Mesendoderm (in vitro differentiated cells): ENCODE results near the gene PIP5K1C.

Experiments
- DNase-seq: peaks from one replicate; pipeline ENCODE4 v3.0.0; 2013
- H2AK5ac ChIP-seq: 2 replicates; pipeline ENCODE4 v1.6.1; 2013; ENCODE audit warnings: low read length, inconsistent platforms
- H2BK120ac ChIP-seq: 2 replicates; pipeline ENCODE4 v1.6.1; 2013; ENCODE audit warnings: low read depth, mild to moderate bottlenecking, low read length, moderate library complexity, mixed read lengths
- H2BK15ac ChIP-seq: replicated peaks from 2 replicates; pipeline ENCODE4 v1.6.1; 2013; ENCODE audit warnings: low read depth, mild to moderate bottlenecking, moderate library complexity
- H2BK5ac ChIP-seq: 2 replicates; pipeline ENCODE4 v1.6.1; 2013; ENCODE audit warnings: low read length, inconsistent platforms
- H3K18ac ChIP-seq: 2 replicates; pipeline ENCODE4 v1.6.1; 2013; ENCODE audit warnings: mild to moderate bottlenecking, low read length, mixed read lengths
- H3K23ac ChIP-seq: one replicate; pipeline ENCODE4 v1.6.1; 2013; ENCODE audit warnings: low read length
- H3K27ac ChIP-seq: 2 replicates; pipeline ENCODE4 v1.5.1; 2013; ENCODE audit warnings: low read depth, mild to moderate bottlenecking, inconsistent platforms, low read length, moderate library complexity
- H3K27me3 ChIP-seq: 2 replicates; pipeline ENCODE4 v1.6.1; 2013; ENCODE audit warnings: low read length, control low read depth, mild to moderate bottlenecking, inconsistent platforms; ENCODE audit not compliant: insufficient read depth, poor library complexity
- H3K36me3 ChIP-seq: 2 replicates; pipeline ENCODE4 v1.6.1; 2013; ENCODE audit warnings: low read length, inconsistent platforms; ENCODE audit not compliant: control insufficient read depth, insufficient read depth
- H3K4ac ChIP-seq: one replicate; pipeline ENCODE4 v1.6.1; 2013; ENCODE audit warnings: low read depth, mild to moderate bottlenecking, low read length, moderate library complexity
- H3K4me1 ChIP-seq: 2 replicates; pipeline ENCODE4 v1.6.1; 2013; ENCODE audit warnings: low read depth, low read length, inconsistent platforms; ENCODE audit not compliant: control insufficient read depth
- H3K4me2 ChIP-seq: 2 replicates; pipeline ENCODE4 v1.6.1; 2013; ENCODE audit warnings: low read length
- H3K4me3 ChIP-seq: 2 replicates; pipeline ENCODE4 v1.5.1; 2013; ENCODE audit warnings: mild to moderate bottlenecking, low read length
- H3K56ac ChIP-seq: one replicate; pipeline ENCODE4 v1.6.1; 2013; ENCODE audit warnings: low read length
- H3K79me1 ChIP-seq: 2 replicates; pipeline ENCODE4 v1.6.1; 2013; ENCODE audit warnings: low read length, inconsistent platforms
- H3K79me2 ChIP-seq: 2 replicates; pipeline ENCODE4 v1.6.1; 2013; ENCODE audit warnings: mild to moderate bottlenecking, low read length; ENCODE audit not compliant: control insufficient read depth, insufficient read depth
- H3K9ac ChIP-seq: 2 replicates; pipeline ENCODE4 v1.6.1; 2013; ENCODE audit warnings: low read length, inconsistent platforms
- H4K5ac ChIP-seq: one replicate; pipeline ENCODE4 v1.6.1; 2013; ENCODE audit warnings: low read length
- H4K8ac ChIP-seq: one replicate; pipeline ENCODE4 v1.6.1; 2013; ENCODE audit warnings: low read depth, mild to moderate bottlenecking, control low read depth, low read length, moderate library complexity
- WGBS: extraction: QIAGEN DNeasy Blood & Tissue Kit; methylation state at CpG from one replicate; pipeline ENCODE4 v1.1.7; 2013; ENCODE audit warnings: low lambda C conversion rate, missing lambda C conversion rate; ENCODE audit not compliant: insufficient coverage; ENCODE audit errors: extremely low coverage; 5-methylcytosine and 5-hydroxymethylcytosine counted together

PIP5K1C gene

DNA sequence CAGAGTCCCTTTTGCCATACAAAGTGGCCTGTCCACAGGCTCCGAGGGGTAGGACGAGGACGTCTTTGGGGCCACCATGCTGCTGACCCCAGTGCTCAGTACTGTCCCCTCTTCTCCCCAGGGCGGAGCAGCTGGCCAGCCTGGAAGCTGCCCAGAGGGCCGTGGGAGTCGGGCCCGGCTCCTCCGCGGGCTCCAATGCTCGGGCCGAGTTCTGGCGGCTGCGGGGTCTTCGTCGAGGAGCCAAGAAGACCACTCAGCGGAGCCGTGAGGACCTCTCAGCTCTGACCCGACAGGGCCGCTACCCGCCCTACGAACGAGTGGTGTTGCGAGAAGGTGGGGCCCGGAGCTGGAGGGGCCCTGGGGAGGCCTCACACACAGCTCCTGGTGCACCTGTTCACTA, 40.2 kb upstream of the PIP5K1C start:
- Histone ChIP-seq H3K18ac (no peak overlapping the region), H4K5ac (no peak overlapping the region), H3K9ac (no peak overlapping the region), H2BK5ac (no peak overlapping the region), H3K4ac (no peak overlapping the region), H3K79me2 (no peaks in the 10 kb centered on the region), H3K56ac (no peak overlapping the region), H2BK15ac (no peak overlapping the region), H3K79me1 (no peaks in the 10 kb centered on the region), H3K36me3 (no peaks in the 10 kb centered on the region), H3K27me3 (no peaks in the 10 kb centered on the region), H3K27ac (no peak overlapping the region), H2AK5ac (no peak overlapping the region), H4K8ac (no peak overlapping the region), H3K23ac (no peak overlapping the region), H3K4me3 (no peak overlapping the region), H3K4me1 (no peaks in the 10 kb centered on the region), H2BK120ac (no peak overlapping the region), H3K4me2 (no peak overlapping the region)
- WGBS: no CpG with 5 or more reads among the region's 24 CpGs
- no peak for DNase-seq

- Histone ChIP-seq H2BK120ac (no peak overlapping the region), H3K79me2 (no peaks in the 10 kb centered on the region), H3K9ac (no peak overlapping the region), H3K4ac (no peak overlapping the region), H3K4me1 (no peaks in the 10 kb centered on the region), H2BK5ac (no peak overlapping the region), H3K4me3 (no peak overlapping the region), H3K18ac (no peak overlapping the region), H3K36me3 (no peaks in the 10 kb centered on the region), H3K56ac (no peak overlapping the region), H2AK5ac (no peak overlapping the region), H3K23ac (no peak overlapping the region), H3K27ac (no peak overlapping the region), H4K5ac (no peak overlapping the region), H2BK15ac (no peak overlapping the region), H4K8ac (no peak overlapping the region), H3K27me3 (no peaks in the 10 kb centered on the region), H3K4me2 (no peak overlapping the region), H3K79me1 (no peaks in the 10 kb centered on the region)
- DNase-seq: no peak
- WGBS: no CpG with 5 or more reads among the region's 32 CpGs
These were observed 38.4 kb upstream of the PIP5K1C start for GRCh38 chr19:3738477-3739220.

- Histone ChIP-seq H2AK5ac (no peak overlapping the region), H3K4me2 (no peak overlapping the region), H3K9ac (no peak overlapping the region), H2BK120ac (no peak overlapping the region), H3K4me1 (no peaks in the 10 kb centered on the region), H3K56ac (no peak overlapping the region), H2BK15ac (no peak overlapping the region), H4K5ac (no peak overlapping the region), H3K23ac (no peak overlapping the region), H3K79me2 (no peaks in the 10 kb centered on the region), H3K4ac (no peak overlapping the region), H3K18ac (no peak overlapping the region), H4K8ac (no peak overlapping the region), H3K79me1 (no peaks in the 10 kb centered on the region), H3K36me3 (no peaks in the 10 kb centered on the region), H3K4me3 (no peak overlapping the region), H3K27me3 (no peaks in the 10 kb centered on the region), H3K27ac (no peak overlapping the region), H2BK5ac (no peak overlapping the region)
- no CpG with 5 or more reads among the region's 10 CpGs for WGBS
- no peak for DNase-seq
These were observed 37.4 kb upstream of the PIP5K1C start for GRCh38 chr19:3737487-3738205.

DNA sequence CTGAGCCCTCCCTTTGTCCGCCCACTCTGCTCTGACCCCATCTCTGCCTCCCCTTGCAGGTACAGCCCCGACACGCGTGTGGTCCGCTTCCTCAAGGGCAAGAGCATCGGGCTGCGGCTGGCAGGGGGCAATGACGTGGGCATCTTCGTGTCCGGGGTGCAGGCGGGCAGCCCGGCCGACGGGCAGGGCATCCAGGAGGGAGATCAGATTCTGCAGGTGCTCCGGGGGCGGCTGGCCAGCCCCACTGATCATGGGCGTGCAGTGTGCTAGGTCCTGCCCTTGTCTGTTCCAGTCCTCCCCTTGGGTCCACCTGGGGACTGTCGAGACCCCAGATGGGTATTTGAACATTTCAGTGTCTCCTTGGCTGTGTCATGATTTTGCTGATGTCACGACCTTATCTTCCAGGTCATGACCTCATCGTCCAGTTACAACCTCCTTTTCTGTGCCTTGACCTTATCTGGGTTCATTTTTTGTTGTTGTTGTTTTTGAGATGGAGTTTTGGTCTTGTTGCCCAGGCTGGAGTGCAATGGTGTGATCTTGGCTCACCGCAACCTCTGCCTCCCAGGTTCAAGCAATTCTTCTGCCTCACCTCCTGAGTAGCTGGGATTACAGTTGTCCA, 35.9 kb upstream of the PIP5K1C start:
- Histone ChIP-seq H3K79me1 (no peaks in the 10 kb centered on the region), H4K8ac (no peak overlapping the region), H4K5ac (no peak overlapping the region), H2BK15ac (no peak overlapping the region), H3K18ac (no peak overlapping the region), H3K79me2 (no peaks in the 10 kb centered on the region), H2BK120ac (no peak overlapping the region), H3K4me1 (no peaks in the 10 kb centered on the region), H3K27me3 (no peaks in the 10 kb centered on the region), H3K4me2 (no peak overlapping the region), H3K36me3 (no peaks in the 10 kb centered on the region), H3K4me3 (no peak overlapping the region), H3K23ac (no peak overlapping the region), H3K9ac (no peak overlapping the region), H3K56ac (no peak overlapping the region), H2AK5ac (no peak overlapping the region), H2BK5ac (no peak overlapping the region), H3K27ac (no peak overlapping the region), H3K4ac (no peak overlapping the region)
- no CpG with 5 or more reads among the region's 21 CpGs for WGBS
- DNase-seq: no peak

DNA sequence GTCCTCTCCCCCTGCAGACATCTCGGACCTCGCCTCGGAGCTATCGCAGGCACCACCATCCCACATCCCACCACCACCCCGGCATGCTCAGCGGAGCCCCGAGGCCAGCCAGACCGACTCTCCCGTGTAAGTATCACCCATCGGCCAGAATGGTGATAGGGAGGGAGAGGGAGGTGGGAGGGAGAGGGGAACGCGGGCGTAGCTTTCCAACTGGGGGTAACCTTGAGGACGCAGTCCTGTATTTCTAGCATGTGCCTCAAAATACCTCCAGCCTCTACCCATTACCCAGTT, 34.0 kb upstream of the PIP5K1C start:
- Histone ChIP-seq H2BK5ac (no peak overlapping the region), H3K4ac (no peak overlapping the region), H4K5ac (no peak overlapping the region), H3K79me2 (no peaks in the 10 kb centered on the region), H3K79me1 (no peaks in the 10 kb centered on the region), H3K9ac (no peak overlapping the region), H2BK120ac (no peak overlapping the region), H3K4me2 (no peak overlapping the region), H3K4me1 (no peaks in the 10 kb centered on the region), H2BK15ac (no peak overlapping the region), H3K4me3 (no peak overlapping the region), H4K8ac (no peak overlapping the region), H3K18ac (no peak overlapping the region), H3K23ac (no peak overlapping the region), H3K56ac (no peak overlapping the region), H2AK5ac (no peak overlapping the region), H3K27ac (no peak overlapping the region), H3K36me3 (no peaks in the 10 kb centered on the region), H3K27me3 (no peaks in the 10 kb centered on the region)
- no CpG with 5 or more reads among the region's 14 CpGs for WGBS
- no peak for DNase-seq
